HG02943 (cell line): ENCODE results near the gene SYNGR2.

Experiments
- ATAC-seq: cut with Tn5 transposase; IDR thresholded peaks from one replicate; pipeline ENCODE4 v1.9.1; 2021; ENCODE audit warnings: mild to moderate bottlenecking, low read depth, moderate library complexity; ENCODE audit not compliant: unreplicated experiment

Gene SYNGR2

GRCh38 chr17:78168242-78168902 is at the start of gene SYNGR2:
Gene SYNGR2 (plus strand): TSS chr17:78168581. CDS start chr17:78168617, 36 bp downstream.
- ATAC-seq = peak; percentile 55

- no peak for ATAC-seq
Measured at GRCh38 chr17:78118801-78119241, 49.6 kb upstream of the SYNGR2 start.

DNA sequence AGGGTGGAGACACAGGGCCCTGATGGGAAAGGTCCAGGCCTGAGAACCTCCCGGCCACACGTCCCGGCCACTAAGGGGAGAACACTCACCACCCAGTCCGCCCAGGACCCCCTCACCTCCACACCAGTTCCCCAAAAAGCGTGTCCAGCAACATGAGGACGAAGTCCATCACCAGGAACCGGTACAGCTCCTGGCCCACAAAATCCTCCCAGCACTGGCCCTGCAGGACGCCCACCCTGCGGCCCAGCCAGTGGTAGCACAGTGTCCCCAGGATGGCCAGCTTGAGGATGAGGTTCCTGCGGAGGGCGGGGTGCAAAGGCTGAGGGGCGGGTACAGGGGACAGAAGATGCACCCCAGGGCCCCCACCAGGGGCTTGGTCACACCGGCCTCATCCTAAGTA is 47.8 kb upstream of the SYNGR2 start:
- ATAC-seq = no peak

- ATAC-seq = no peak
Measured at GRCh38 chr17:78120971-78121800, 47.2 kb upstream of the SYNGR2 start.

DNA sequence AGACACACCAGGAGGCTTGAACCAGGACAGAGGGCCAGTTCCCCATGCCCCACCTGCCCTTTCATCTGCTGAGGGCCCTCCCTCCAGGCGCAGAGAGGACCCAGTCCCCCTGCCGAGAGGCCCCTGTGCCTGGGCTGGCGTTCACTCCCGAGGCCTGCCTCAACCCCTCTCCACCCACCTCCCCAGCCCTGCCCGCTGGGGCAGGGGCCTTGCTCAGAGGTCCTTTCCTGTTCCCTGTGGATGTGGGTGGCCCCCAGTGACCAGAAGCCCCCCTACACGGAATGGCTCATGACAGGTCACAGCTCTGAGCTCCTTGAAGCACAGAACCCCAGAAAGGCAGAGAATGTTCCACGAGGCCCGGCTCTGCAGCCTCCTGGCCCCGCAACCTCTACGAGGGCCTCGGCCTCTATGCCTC is 46.6 kb upstream of the SYNGR2 start:
- no peak for ATAC-seq

GRCh38 chr17:78122216-78122930 is 46.0 kb upstream of the SYNGR2 start:
- ATAC-seq = no peak

GRCh38 chr17:78122931-78123249 is 45.5 kb upstream of the SYNGR2 start:
- ATAC-seq = no peak

DNA sequence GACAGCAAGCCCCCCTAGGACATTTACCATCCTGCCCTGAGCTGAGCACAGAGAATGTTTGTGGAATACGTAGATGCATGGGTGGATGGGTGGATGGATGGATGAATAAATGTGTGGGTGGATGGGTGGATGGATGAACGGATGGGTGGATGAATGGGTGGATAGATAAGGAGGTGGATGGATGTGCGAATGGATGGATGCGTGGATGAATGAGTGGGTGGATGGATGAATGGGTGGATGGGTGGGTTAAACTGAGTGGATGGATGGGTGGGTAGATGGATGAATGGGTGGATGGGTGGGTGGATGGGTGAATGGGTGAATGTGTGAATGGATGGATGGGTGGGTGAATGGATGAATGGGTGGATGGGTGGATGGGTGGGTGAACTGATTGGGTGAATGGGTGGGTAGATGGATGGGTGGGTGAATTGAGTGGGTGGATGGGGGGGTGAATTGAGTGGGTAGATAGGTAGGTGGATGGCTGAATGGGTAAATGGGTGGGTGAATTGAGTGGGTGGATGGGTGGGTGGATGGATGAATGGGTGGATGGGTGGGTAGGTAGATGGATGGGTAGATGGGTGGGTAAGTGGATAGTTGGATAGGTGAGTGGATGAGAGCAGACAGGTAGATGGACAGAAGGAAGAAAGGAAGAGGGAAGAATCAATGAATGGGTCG is 45.0 kb upstream of the SYNGR2 start:
- ATAC-seq = no peak

DNA sequence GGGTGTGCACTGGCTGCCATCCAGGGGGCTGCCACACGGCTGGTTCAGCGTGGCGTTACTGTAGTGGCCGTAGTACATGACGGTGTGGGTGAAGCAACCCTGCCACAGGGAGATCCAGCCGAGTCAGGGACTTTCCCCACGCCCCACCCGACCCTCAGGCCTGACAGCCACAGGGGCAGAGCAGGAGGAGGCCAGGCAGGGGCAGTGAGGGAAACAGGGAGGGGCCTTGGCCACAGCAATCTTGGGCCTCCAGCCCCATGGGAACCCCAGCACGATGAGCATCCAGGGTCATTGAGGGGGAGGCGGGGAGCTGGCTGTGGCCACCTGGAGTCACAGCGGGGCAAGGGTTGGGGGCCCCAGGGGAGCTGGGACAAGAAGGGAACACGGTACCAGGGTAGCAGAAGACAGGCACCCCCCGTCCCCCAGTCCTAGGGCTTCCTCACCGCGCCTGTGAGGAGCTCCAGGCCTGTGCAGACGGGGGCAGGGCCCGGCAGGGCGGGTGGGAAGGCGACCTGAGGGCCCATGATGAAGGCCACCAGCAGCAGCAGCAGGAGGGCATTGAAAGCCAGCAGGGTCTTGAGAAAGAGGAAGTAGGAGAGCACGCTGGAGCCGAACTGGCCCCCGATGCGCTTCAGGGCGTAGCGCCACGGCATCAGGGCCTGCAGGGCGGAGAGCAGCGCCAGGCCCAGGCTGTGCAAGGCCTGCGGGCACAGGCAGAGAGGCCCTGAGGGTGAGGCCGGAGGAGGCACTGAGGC is 44.1 kb upstream of the SYNGR2 start:
- peak; percentile 41 for ATAC-seq

GRCh38 chr17:78124836-78125137 is 43.6 kb upstream of the SYNGR2 start:
- no peak for ATAC-seq

- ATAC-seq = no peak
Measured at GRCh38 chr17:78125138-78125913, 43.1 kb upstream of the SYNGR2 start.

- no peak for ATAC-seq
Measured at GRCh38 chr17:78125976-78126894, 42.1 kb upstream of the SYNGR2 start.

DNA sequence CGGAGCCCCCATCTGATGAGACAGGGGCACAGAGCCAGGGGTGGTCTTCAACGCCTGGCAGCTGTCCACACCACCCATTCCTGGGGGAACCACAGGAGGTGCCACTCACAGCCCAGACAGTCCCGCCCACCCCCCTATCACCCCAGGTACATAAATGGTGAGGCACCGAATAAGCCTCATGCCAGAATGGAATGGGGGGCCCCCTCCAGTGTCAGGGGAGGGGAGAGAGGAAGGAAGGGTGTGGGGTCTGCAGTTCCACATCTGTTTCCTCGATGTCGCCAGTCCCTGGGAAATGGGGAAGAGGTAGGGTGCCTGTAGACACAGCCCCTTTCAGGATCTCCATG is 41.5 kb upstream of the SYNGR2 start:
- no peak for ATAC-seq

DNA sequence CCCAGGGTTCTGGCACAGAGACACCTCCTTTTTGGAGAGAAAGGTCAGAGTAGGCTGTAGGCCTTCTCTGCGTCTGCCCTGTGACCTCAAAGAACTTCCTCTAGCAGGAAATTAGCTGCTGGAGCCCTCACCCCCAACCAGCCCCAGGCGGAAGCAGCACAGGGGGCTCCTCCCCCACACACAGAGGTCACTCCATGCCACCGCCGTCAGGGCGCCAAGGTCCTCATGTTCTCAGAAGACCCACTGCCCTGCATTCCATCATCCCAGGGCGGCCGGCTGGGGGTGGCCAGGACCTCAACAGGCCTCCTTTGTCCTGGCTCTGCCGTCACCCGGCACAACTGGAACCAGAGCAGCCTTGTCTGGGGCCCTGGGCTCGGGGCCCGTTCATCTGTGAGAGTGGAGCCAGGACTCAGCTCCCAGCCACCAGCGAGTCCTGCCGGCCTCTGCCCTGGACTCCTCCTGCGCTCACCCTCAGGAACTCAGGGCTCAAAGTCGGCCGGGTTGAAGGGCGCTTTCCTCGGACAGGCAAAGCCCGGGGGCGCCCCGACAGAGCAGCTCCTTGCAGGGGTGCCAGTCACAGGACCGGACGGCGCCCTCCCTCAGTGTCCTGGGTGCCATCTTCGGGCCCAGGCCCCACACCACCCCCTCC is 41.0 kb upstream of the SYNGR2 start:
- no peak for ATAC-seq

GRCh38 chr17:78127888-78128550 is 40.4 kb upstream of the SYNGR2 start:
- ATAC-seq = no peak

GRCh38 chr17:78128551-78129350 is 39.6 kb upstream of the SYNGR2 start, which contains the start of gene TMC6:
Gene TMC6 (minus strand): TSS chr17:78128755. CDS start chr17:78126832, 1,923 bp downstream.
- no peak for ATAC-seq
